ENCODE measurements around the gene CCR4.

- TF ChIP-seq EZH2 (IDR thresholded peaks at IDR 0.05; ENCODE audit: borderline replicate concordance) (no peak), CTCF (IDR thresholded peaks at IDR 0.05; ENCODE audit: poor library complexity) (no peak), EZH2phosphoT487 (IDR thresholded peaks at IDR 0.05; ENCODE audit: low read depth, severe bottlenecking, unreplicated experiment) (no peak)
Observed at GRCh38 chr3:32983124-32983523, 31.7 kb downstream of the CCR4 start.
